Endodermal cell (in vitro differentiated cells): ENCODE measurements around the gene ADAMTS17. TPM values are rescaled to one million over a fixed set of nuclear protein-coding genes. Genes with fewer than 3 reads are reported as not detected.

Source experiments
- DNase-seq: peaks from one replicate; pipeline ENCODE4 v3.0.0-alpha.2; 2017
- H3K27ac ChIP-seq: 2 replicates; pipeline ENCODE4 v1.5.1; 2013; ENCODE audit warnings: mild to moderate bottlenecking, low read depth, low read length, moderate library complexity
- H3K27me3 ChIP-seq: 2 replicates; pipeline ENCODE4 v1.6.1; 2013; ENCODE audit warnings: mild to moderate bottlenecking, low read length, moderate library complexity; ENCODE audit not compliant: insufficient read depth, control insufficient read depth, poor library complexity, severe bottlenecking
- H3K36me3 ChIP-seq: 2 replicates; pipeline ENCODE4 v1.7.0; 2013; ENCODE audit warnings: mild to moderate bottlenecking, low read length, moderate library complexity; ENCODE audit not compliant: control insufficient read depth, insufficient read depth
- H3K4me1 ChIP-seq: one replicate; pipeline ENCODE4 v1.7.0; 2013; ENCODE audit warnings: low read length; ENCODE audit not compliant: control insufficient read depth, insufficient read depth
- H3K4me3 ChIP-seq: 2 replicates; pipeline ENCODE4 v1.5.1; 2013; ENCODE audit warnings: mild to moderate bottlenecking, low read length, moderate library complexity
- H3K9ac ChIP-seq: 2 replicates; pipeline ENCODE4 v1.6.1; 2013; ENCODE audit warnings: mild to moderate bottlenecking, low read length, moderate library complexity; ENCODE audit not compliant: poor library complexity, severe bottlenecking; ENCODE audit errors: extremely low read depth
- H3K9me3 ChIP-seq: 2 replicates; pipeline ENCODE4 v1.6.1; 2013; ENCODE audit warnings: mild to moderate bottlenecking, low read length, moderate library complexity; ENCODE audit not compliant: control insufficient read depth
- H3K27ac Mint-ChIP-seq: 2 replicates; pipeline ENCODE4 v1.8.0; 2020; ENCODE audit warnings: mixed read lengths
- H3K27me3 Mint-ChIP-seq: 2 replicates; pipeline ENCODE4 v1.8.0; 2021; ENCODE audit warnings: mild to moderate bottlenecking, mixed read lengths; ENCODE audit not compliant: insufficient read depth
- H3K36me3 Mint-ChIP-seq: 2 replicates; pipeline ENCODE4 v1.8.0; 2020; ENCODE audit warnings: low read depth, mixed read lengths
- H3K4me1 Mint-ChIP-seq: 2 replicates; pipeline ENCODE4 v1.8.0; 2020; ENCODE audit warnings: mixed read lengths
- H3K4me3 Mint-ChIP-seq: 2 replicates; pipeline ENCODE4 v1.8.0; 2020; ENCODE audit warnings: mild to moderate bottlenecking, moderate library complexity, mixed read lengths
- H3K9me3 Mint-ChIP-seq: 2 replicates; pipeline ENCODE4 v1.8.0; 2020; ENCODE audit warnings: mild to moderate bottlenecking, mixed read lengths
- CTCF ChIP-seq: fragments of 200-600 bp; sonication (generic); conservative IDR thresholded peaks from 2 replicates; pipeline ENCODE4 v1.5.0; 2021; ENCODE audit warnings: antibody characterized with exemption, mild to moderate bottlenecking
- WGBS, 2 experiments: methylation state at CpG; one replicate each; pipeline versions ENCODE4 v1.1.5 to v1.1.7; 2013; ENCODE audit warnings: missing lambda C conversion rate in 2 of 2, mixed read lengths in 1 of 2; ENCODE audit not compliant: insufficient coverage in 1 of 2, insufficient read length in 1 of 2; 5-methylcytosine and 5-hydroxymethylcytosine counted together
- total RNA-seq, 2 donors: library from RNA; stranded (reverse); fragmentation: NEBNext Ultra II Directional in 1 of 2; extraction: Animal tissue kit (Norgen Biotek cat#: 25700) in 1 of 2; gene quantifications; 2 replicates in 1 of 2; 3 replicates in 1 of 2; pipeline ENCODE4 v1.2.1, GENCODE V29; 2021

Gene ADAMTS17
- total RNA-seq, 2 donors from 2014 or later = 0.82 to 2.3 TPM

GRCh38 chr15:100332231-100332630, 9.5 kb downstream of the ADAMTS17 start:
- DNase-seq = no peak
- Mint-ChIP-seq H3K36me3 (no peaks in the 10 kb centered on the region), H3K4me3 (no peak overlapping the region), H3K27me3 (peaks cover 37% of the 10 kb centered on the region), H3K9me3 (no peaks in the 10 kb centered on the region), H3K27ac (no peak overlapping the region), H3K4me1 (peaks cover 19% of the 10 kb centered on the region)
- Histone ChIP-seq H3K9me3 (no peaks in the 10 kb centered on the region), H3K27ac (no peak overlapping the region), H3K4me3 (no peak overlapping the region), H3K9ac (no peak overlapping the region), H3K27me3 (peaks cover 6% of the 10 kb centered on the region), H3K36me3 (no peaks in the 10 kb centered on the region), H3K4me1 (no peaks in the 10 kb centered on the region)
- WGBS, 2 experiments = 92% methylated on average over 8 to 13 of the region's 13 CpGs
- no peak for TF ChIP-seq CTCF

- H3K36me3 ChIP-seq = no peaks in the 10 kb centered on the region
- DNase-seq = no peak
- Mint-ChIP-seq H3K36me3 (no peaks in the 10 kb centered on the region), H3K27me3 (peaks cover 27% of the 10 kb centered on the region), H3K27ac (no peak overlapping the region), H3K9me3 (no peaks in the 10 kb centered on the region), H3K4me3 (no peak overlapping the region), H3K4me1 (peaks cover 19% of the 10 kb centered on the region)
- H3K27me3 ChIP-seq = no peaks in the 10 kb centered on the region
- H3K4me1 ChIP-seq = no peaks in the 10 kb centered on the region
- no peak for TF ChIP-seq CTCF
- H3K4me3 ChIP-seq = no peak overlapping the region
- no peaks in the 10 kb centered on the region for H3K9me3 ChIP-seq
- H3K27ac ChIP-seq = no peak overlapping the region
- WGBS, 2 experiments = 91 to 93% methylated on average over 3 to 12 of the region's 12 CpGs
- no peak overlapping the region for H3K9ac ChIP-seq
Measured at GRCh38 chr15:100330629-100331215, 11.1 kb downstream of the ADAMTS17 start.

- Histone ChIP-seq H3K36me3 (no peaks in the 10 kb centered on the region), H3K4me3 (no peak overlapping the region), H3K9ac (no peak overlapping the region), H3K4me1 (no peaks in the 10 kb centered on the region), H3K27me3 (no peaks in the 10 kb centered on the region), H3K27ac (no peak overlapping the region), H3K9me3 (no peaks in the 10 kb centered on the region)
- 80 to 90% methylated on average over 7 to 10 of the region's 10 CpGs for WGBS, 2 experiments
- no peaks in the 10 kb centered on the region for H3K36me3 Mint-ChIP-seq
- TF ChIP-seq CTCF = no peak
- H3K9me3 Mint-ChIP-seq = no peaks in the 10 kb centered on the region
- peaks cover 25% of the 10 kb centered on the region for H3K27me3 Mint-ChIP-seq
- DNase-seq = peak; percentile 70
- H3K4me3 Mint-ChIP-seq = no peak overlapping the region
- no peak overlapping the region for H3K27ac Mint-ChIP-seq
- peaks cover 19% of the 10 kb centered on the region for H3K4me1 Mint-ChIP-seq
Measured at GRCh38 chr15:100330221-100330620, 11.6 kb downstream of the ADAMTS17 start.
